ENCODE results near the gene SGMS1.

Gene SGMS1

GRCh38 chr10:50417886-50418830 is 205.6 kb downstream of the SGMS1 start:
- DNase-seq (ENCODE audit: low read depth) = no peak
- peak overlapping the region; percentile 71 for H3K4me3 ChIP-seq (ENCODE audit: low read depth, low read length)

- no peak for DNase-seq (ENCODE audit: low read depth)
- peak overlapping the region; percentile 71 for H3K4me3 ChIP-seq (ENCODE audit: low read depth, low read length)
Observed at GRCh38 chr10:50417486-50417885, 206.3 kb downstream of the SGMS1 start.

GRCh38 chr10:50416881-50417280 is 206.9 kb downstream of the SGMS1 start:
- no peak for DNase-seq (ENCODE audit: low read depth)
- peak overlapping the region; percentile 7 for H3K4me3 ChIP-seq (ENCODE audit: low read depth, low read length)

GRCh38 chr10:50416181-50416824 is 207.5 kb downstream of the SGMS1 start:
- no peak for DNase-seq (ENCODE audit: low read depth)
- no peak overlapping the region for H3K4me3 ChIP-seq (ENCODE audit: low read depth, low read length)

GRCh38 chr10:50415292-50415691 is 208.5 kb downstream of the SGMS1 start:
- DNase-seq (ENCODE audit: low read depth) = no peak
- no peak overlapping the region for H3K4me3 ChIP-seq (ENCODE audit: low read depth, low read length)

- no peak for DNase-seq (ENCODE audit: low read depth)
- no peak overlapping the region for H3K4me3 ChIP-seq (ENCODE audit: low read depth, low read length)
Observed at GRCh38 chr10:50410066-50410811, 213.5 kb downstream of the SGMS1 start.

- no peak for DNase-seq (ENCODE audit: low read depth)
- no peak overlapping the region for H3K4me3 ChIP-seq (ENCODE audit: low read depth, low read length)
Observed at GRCh38 chr10:50407076-50407801, 216.5 kb downstream of the SGMS1 start.

- DNase-seq (ENCODE audit: low read depth) = no peak
- no peak overlapping the region for H3K4me3 ChIP-seq (ENCODE audit: low read depth, low read length)
Observed at GRCh38 chr10:50406457-50407070, 217.2 kb downstream of the SGMS1 start.

GRCh38 chr10:50405723-50406122 is 218.0 kb downstream of the SGMS1 start:
- DNase-seq (ENCODE audit: low read depth) = no peak
- H3K4me3 ChIP-seq (ENCODE audit: low read depth, low read length) = no peak overlapping the region

GRCh38 chr10:50404021-50404773 is 219.6 kb downstream of the SGMS1 start:
- H3K4me3 ChIP-seq (ENCODE audit: low read depth, low read length) = no peak overlapping the region
- no peak for DNase-seq (ENCODE audit: low read depth)

- no peak for DNase-seq (ENCODE audit: low read depth)
- H3K4me3 ChIP-seq (ENCODE audit: low read depth, low read length) = no peak overlapping the region
Observed at GRCh38 chr10:50403074-50403473, 220.7 kb downstream of the SGMS1 start.

- no peak overlapping the region for H3K4me3 ChIP-seq (ENCODE audit: low read depth, low read length)
- no peak for DNase-seq (ENCODE audit: low read depth)
Observed at GRCh38 chr10:50402466-50402865, 221.3 kb downstream of the SGMS1 start.

GRCh38 chr10:50400694-50401093 is 223.1 kb downstream of the SGMS1 start:
- no peak for DNase-seq (ENCODE audit: low read depth)
- H3K4me3 ChIP-seq (ENCODE audit: low read depth, low read length) = no peak overlapping the region

GRCh38 chr10:50398823-50399222 is 224.9 kb downstream of the SGMS1 start:
- H3K4me3 ChIP-seq (ENCODE audit: low read depth, low read length) = no peak overlapping the region
- DNase-seq (ENCODE audit: low read depth) = no peak

GRCh38 chr10:50398381-50398780 is 225.4 kb downstream of the SGMS1 start:
- H3K4me3 ChIP-seq (ENCODE audit: low read depth, low read length) = no peak overlapping the region
- peak; percentile 76 for DNase-seq (ENCODE audit: low read depth)

- no peak for DNase-seq (ENCODE audit: low read depth)
Observed at GRCh38 chr10:50397312-50398140, 226.2 kb downstream of the SGMS1 start.

GRCh38 chr10:50396491-50397311 is 227.1 kb downstream of the SGMS1 start:
- H3K4me3 ChIP-seq (ENCODE audit: low read depth, low read length) = no peak overlapping the region
- peak; percentile 36 for DNase-seq (ENCODE audit: low read depth)

More at GRCh38 chr10:50397312-50398140, 226.2 kb downstream of the SGMS1 start:
- H3K4me3 ChIP-seq (ENCODE audit: low read depth, low read length) = no peak overlapping the region
